Activated effector memory CD4-positive, alpha-beta T cell treated with anti-CD3 and anti-CD28 coated beads, Interleukin-2, amount 50 U/mL, for 16 hours (primary cell): Measurements from ENCODE around the gene SERTAD2.
A peak's percentile ranks its signal among the peaks of the same experiment; 100 is the strongest.

Source experiments
- DNase-seq: peaks from one replicate; pipeline ENCODE4 v3.0.0-alpha.2; 2020

SERTAD2 gene

DNA sequence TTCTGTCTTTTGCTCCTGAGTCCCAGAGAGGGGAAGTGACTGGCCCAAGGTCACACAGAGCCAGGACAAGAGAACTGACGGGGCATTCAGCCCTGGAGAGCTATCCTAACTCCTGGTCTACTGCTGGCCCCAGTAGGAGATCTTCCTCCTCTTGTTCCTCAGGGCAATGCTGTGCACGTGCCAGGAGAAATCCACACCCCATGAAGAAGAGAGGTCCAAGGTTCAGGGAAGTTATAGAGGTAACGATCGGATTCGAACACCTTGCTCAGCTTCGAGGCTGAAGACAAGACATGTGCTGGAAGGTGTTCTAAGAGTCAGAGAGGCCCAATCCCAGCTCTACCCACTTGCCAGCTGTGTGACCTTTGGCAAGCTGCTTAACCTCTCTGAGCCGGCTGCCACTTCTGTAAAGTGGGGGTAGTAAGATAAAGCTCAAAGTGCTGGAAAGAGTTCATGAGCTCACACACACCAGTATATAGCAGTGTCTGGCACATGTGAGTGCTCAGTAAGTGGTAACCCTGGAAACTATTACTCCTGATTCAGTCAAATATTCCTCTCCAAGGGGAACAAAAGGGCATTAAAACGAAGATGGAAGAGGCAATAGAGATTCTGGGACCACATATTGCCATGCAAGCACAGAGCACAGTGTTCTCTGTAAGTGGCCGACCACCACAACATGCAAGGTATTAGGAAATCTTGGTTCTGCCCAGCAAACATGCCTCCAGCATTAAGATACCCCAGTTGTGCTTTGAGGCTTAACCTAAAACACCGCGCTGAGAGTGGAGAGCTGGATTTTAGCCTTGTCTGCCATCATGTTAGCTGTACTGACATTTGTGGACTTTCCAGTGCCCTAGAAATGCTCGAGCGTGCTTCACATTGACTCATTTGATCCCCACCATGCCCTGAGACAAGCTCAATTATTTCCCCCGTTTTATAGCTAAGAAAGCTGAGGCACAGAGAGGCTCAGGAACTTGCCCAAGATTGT is 25.6 kb downstream of the SERTAD2 start:
- no peak for DNase-seq

DNA sequence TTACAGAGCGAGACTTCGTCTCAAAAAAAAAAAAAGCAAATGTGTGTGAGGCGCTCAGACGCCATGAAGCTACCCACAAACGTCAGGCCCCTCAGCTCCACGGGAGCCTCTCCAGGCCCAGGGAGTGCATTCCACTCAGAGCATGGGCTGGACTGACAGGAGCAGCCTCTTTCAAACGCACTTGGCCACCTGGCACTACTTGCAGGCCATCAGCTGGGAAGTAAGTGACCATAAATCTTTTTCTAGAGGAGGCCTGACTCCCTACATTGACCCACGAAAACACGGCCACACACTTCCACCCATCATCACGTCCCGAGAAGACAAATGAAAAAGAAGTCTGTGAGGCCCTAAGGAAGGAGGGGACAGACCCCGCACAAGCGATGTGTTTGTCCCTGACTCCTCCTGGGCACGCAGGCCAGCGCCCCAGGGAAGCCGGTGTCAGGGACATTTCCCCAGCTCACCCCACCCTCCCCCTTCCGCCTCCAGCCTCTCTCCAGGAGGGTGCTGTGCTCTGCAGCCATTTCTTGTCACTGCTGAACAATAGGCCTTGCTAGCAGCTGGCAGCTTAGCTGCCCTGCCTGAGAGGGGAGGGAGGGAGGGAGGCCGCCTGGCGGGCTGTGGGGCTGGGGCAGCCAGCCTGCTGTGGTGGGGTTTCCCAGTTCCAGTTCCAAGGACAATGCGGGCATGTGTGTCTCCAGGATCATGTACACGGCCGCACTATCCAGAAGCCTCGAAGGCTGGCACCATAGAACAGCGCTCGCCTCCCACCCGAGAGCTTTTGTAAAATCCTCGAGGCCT is 26.6 kb downstream of the SERTAD2 start:
- no peak for DNase-seq

DNA sequence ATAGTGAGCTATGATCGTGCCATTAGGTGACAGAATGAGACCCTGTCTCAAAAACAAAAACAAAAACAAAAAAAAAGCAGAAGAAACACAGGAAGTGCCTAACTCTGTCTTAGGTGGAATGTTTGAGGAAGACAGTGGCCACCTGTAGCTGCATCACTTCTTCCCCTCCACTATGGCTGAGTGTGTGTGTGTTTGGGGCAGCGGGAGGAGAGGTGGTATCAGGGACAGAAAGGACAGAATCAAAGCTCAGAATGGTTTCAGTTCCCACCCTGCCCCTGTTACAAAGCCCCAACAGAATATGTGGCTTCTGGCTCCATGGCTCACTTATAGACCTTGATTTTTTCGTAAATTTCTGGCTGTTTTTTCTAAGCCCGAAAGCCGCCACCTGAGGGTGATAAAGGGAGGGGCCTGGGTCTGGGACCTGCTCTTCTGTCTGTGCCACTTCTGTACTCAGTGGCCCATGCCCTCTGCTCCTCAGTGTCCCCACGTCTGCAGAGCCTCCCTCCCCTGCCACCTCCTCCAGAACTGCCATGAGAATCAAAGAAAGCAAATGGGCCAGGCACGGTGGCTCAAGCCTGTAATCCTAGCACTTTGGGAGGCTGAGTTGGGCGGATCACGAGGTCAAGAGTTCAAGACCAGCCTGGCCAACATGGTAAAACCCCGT is 27.4 kb downstream of the SERTAD2 start:
- no peak for DNase-seq

DNA sequence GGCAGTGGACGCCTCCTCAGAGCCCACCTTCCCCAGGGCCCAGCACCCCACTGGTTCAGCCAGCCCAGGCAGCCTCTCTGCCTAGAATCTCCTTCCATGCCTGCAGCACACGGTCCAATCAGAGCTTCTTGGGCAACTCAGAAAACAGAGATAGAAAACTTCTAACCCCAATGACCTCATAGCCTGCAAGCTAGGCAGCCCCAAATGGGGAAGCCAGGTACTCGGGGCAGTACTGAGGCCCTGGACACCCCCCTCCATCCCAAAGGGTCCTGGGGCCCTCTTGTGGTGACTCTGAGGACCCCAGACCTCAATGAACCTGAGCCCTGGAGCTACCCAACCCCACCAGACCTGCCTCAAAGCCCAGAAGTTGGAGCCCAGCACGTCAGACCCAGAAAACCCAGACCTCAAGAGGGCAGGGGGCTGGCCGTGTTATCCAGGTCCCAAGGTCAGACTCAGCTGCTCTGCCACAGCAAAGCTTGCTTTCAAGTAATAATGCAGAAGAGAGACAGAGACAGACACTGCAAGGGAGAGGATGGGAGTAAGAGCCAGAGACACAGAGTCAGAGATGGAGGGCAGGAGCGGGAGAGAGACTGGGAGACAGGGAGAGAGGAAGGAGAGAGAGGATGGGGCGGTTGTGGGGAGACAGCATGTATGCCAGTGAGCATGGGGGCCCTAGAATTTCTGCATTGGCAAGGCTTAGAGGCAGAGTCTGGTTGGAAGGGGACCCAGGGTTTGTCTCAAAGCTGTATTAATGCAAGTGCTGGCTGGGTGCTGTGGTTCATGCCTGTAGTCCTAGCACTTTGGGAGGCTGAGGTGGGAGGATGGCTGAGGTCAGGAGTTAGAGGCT is 28.2 kb downstream of the SERTAD2 start:
- no peak for DNase-seq

DNA sequence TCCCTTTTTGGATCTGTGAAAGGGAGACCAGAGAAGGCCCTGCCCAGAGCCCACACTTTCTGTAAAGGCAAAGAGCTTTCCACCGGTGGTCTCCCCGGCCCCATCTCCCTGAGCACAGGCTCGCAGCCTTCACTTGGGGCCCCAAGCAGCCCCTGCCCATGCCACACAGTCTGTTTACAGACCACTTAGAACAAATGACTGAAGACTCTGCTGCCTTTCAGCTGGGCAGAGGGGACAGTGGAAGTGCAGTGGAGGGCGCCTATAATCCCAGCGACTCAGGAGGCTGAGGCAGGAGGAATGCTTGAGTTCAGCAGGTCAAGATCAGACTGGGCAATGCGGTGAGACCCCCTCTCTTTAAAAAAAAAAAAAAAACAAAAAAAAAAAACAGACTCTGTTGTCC is 28.9 kb downstream of the SERTAD2 start:
- no peak for DNase-seq

DNA sequence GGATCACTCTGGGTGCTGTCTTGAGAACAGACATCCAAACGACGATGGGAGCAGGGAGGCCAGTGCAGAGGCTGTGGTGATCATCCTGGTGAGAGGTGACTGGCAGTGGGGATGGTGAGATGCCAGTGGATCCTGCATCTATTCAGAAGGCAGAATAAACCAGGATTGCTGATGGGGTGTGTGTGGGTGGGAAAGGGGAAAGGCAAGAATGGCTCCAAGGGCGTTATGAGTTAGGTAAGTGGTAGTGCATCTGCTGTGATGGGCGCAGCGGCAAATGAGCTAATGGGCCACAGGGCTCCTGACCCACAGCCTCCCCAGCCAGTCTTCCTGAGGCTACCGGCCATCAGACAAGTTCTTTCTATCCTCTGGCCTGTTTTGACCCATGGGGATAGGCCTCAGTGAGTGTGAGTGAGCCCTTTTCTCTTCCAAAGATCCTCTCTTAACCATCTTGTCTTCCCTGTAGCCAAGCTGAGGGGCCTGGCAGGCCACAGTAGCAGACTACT is 29.6 kb downstream of the SERTAD2 start:
- no peak for DNase-seq

DNA sequence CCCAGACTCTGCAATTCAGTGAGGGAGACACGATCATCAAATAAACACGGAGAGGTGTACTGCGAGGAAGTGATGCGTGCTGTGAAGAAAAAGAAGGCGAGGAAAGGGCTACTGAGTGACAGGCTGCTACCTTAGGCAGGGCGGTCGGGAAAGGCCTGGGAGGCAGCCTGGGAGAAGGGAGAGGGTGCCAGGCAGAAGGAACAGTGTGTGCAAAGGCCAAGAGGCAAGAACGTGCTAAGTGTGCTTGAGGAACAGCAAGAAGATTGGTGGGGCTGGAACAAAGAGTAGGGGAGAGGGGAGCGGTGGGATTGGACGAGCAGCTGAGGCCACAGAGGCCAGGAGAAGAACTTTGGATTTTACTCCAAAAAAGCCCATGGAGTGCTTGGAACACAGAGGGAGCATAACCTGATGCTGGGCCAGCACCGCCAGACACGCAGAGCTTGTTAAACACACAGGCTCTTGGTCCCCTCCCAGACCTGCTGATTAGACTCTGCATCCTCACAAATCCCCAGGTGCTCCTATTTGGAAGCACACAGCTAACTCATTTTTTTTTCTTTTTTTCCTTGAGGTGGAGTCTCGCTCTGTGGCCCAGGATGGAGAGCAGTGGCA is 30.4 kb downstream of the SERTAD2 start:
- DNase-seq: peak; percentile 49

DNA sequence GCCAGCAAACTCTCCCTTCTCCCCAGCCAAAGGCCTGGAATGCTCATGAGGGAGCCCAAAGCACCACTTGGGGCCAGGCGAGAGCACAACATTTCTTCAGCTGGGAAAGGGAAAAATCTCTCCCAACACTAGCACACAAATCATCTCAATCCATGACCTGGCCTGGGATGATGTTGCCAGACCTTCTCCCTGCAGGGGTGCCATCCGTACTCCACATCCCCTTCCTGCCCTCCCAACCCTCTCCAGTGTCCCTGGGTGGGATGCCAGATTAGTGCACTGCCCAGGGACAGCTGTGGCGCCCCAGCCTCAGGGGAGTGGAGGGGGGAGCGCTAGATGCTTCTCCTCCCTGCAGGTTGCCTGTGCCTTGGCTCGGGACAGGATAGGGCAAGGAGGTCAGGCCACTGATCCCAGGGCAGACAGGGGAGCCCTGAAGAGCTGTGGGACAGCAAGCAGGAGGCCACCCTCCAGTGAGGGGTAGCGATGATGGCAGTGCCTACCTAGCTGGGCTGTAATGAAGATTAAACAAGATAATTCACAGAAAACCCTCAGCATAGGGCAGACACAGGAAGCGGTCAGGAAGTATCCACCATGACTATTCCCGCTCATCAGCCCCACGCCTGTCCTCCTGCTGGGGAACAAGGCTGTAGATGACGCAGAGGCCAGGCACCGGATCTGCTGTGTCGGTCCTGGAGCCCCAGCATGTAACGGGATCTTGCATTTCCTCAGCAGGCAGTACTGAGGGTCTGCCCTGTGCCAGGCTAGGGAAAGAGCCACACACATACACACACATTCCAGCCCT is 31.1 kb downstream of the SERTAD2 start:
- peak; percentile 46 for DNase-seq

DNA sequence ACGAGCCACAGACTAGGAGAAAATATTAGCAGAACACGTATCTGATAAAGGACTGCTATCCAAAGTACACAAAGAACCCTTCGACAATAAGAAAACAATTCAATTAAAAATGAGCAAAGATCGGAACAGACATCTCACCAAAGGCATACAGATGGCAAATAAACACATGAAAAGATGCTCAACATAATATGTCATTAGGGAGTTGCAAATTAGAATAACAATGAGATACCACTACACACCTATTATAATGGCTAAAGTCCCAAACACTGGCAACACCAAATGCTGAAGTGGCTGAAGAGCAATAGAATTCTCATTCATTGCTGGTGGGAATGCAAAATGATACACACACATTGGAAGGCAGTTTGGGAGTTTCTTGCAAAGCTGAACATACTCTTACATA is 33.1 kb downstream of the SERTAD2 start:
- DNase-seq: no peak

DNA sequence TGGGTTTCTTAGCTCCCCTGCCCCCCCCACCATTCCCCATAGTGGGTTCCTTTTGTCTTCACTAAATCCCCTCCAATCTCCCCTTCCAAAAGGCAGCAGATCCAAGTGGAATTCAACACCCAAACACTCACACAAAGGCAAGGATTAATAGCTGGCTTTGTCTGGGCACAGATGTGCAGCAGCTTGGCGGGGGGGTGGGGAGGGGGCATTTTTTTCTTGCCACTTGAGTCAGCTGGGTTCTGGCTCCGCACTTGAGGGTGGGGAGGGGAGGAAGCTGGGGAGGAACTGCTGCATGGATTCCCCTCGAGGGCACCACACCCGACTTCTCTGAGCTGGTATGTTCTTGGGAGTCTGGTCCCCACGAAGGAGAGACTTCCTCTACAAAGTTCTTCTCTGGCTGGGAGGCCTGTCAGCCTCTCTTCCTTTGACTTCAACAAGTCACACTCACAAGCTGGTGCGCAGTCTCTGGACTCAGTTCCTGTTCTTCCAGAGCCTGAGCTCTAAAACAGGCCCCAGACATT is 36.0 kb downstream of the SERTAD2 start:
- DNase-seq: no peak

DNA sequence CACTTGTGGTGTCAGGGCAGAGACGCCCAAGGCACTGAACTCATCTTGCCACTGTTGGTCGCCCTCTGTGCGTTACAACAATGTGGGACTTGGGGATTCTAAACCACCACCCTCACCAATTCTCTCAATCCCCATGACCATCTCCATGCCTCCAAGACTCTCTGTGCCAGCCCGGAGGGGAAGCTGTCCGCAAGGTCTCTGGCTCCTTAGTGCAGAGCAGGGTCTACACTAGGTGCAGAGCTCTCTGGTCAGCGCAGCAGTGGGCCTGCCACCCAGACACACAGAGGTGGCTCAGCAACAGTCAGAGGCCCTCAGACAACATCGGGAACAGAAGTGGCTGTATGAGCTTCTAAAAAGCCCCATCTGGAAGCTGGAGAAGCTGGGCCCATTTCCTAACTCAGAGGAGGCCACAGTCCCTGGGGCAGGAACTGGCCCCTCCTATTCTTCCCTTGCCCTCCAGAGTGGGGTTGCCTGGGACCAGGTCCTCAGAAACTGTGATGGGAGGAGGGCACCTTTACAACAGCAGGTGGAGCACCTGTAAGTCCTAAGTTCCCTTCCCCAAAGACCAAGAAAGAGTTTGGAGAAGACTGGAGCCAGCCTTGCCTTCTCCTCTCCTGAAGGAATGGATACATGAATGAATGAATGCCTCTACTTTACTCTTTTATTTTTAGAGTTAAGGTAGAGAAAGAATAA is 37.7 kb downstream of the SERTAD2 start:
- no peak for DNase-seq

DNA sequence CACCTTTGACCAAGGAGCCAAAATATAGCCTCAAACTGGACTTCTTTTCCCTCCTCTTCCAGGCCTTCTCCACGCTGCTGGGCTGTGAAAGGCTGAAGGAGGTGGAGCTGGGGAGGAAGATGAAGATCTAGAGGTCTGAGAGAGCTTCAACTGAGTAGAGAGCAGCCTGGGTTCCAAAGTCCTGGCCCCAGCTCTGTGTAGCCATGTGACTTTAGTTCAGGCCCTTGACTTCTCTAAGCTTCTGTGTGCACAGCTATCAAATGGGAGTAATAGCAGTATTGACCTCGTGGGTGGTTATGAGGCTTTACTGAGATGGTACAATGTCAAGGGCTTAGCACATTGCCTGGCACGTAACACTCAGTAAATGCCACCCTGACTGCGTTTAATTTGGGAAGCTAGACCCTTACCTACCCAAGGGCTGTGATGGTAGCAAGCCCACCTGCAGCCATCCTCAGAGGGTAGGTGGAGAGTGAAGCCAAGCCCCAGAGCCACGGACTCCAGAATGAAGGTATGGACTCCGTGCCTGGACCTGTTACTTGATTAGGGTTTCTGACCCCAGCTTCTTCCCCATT is 38.4 kb downstream of the SERTAD2 start:
- no peak for DNase-seq

DNA sequence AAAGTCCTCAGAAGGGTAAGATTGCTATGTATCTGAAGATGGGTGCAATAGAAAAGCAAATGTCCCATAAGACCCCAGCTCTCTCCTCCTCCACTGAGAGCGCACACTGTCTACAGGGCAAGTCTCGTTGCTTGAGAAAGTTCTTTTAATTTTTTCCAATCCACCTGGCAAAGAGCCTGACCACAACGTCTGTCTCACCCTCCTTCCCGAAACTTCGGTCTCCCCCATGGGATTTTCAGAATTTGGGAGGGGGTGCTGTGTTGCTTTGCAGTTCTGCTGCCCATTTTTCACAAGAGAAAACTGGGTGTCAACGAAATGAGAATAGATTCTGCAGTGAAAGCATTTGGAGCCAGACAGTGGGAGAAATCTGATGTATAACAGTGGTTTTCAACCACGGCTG is 40.4 kb downstream of the SERTAD2 start:
- DNase-seq: no peak

DNA sequence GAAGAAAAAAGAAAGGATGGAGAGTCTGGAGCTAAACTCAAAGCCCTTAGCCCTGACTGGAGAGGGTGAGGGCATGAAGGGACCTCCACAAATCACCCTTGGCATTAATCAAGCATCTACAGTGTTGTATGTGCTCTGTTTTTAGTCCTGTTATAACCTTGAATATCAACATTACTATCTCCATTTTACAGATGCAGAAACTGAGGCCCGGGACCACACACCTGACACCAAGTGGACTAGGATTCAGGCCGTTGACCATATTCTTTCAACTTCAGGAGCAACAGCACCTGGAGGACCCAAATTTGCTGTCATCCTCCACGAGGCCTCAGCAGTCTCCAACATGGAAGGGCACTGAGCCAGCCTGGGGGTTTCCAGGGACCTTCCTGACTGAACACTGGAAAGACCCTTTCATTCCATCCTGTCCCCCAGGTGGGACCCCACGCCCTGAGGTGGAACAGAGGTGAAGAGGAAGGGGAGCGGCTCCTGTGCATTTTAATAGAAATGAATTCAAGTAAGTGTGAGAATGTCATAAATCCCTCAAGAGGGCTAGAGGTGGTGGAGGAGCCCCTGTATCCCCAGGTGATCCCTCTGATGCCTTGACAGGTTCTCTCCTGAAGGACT is 41.0 kb downstream of the SERTAD2 start:
- DNase-seq: peak; percentile 24

DNA sequence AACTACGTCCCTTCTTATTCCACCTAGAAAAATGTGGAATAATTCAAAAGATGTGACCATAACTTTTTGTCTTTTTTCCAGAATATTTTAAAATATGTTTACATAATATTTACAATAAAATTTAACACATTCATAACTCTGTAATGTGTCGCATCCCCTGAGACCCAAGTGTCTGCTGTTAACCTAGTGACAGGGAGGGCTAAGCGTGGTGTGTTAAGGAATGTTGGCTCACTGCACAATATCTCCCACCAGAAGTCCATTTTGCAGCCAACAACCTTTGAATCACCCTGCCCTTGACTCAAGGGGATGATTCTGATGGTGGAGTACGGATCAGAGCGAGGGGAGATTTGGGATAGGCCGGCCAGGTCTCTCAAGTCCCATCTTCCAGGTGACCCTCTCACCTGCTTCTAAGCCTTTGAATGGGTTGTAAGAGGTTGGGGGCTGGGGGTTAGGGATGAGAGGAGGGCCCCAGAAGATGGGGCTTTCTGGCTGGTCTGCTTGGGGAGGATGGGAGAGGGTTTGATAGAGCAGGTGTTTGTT is 43.3 kb downstream of the SERTAD2 start:
- no peak for DNase-seq

DNA sequence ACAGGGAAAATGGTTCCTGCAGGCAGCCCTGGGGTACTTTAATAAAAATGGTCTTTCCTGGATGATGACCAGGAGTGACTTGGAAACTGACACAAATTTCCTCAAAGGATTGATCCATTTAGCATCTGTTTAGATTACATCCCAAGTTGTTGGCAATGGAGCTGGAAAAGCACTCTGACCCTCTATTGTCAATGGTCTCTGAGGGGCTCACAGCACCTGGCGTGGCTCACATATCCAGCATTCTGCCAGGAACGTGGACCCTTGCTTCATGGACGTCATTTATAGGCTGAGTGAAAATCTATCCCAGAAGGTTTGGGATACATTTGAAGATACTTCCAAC is 43.8 kb downstream of the SERTAD2 start:
- no peak for DNase-seq

DNA sequence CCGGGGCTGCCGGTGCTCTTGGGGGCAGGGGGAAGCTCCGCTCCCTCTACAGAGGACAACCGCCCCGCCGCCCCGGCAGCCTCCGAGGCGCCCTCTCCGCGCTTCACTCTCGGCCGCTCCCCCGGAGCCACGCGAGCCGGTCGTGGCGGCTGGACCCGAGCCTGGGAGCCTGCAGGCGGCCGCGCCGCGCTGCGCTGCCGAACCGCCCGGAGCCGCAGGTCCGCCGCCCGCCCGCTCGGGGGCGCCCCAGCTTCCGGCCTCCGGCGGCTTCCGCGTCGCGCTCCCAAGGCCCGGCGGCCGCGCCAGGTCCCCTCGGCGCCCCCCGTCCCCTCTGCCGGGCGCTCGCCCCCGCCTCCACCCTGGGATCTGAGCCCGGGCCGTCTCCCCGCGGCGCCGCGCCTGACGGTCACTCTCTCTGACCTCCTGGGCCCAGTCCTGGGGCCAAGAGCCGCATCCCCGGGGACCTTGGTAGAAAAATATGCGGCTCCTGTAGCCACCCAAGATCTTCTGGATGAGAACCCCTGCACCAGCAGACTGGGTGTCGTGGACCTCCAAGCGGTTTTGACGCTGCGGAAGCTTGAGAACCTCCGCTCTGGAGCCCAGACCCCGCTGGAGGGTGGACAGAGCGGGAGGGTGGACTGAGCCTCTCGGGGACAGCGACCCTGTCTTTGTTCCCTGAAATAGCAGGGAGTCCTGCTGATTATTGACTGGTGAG is 44.3 kb downstream of the SERTAD2 start:
- DNase-seq: peak; percentile 86

DNA sequence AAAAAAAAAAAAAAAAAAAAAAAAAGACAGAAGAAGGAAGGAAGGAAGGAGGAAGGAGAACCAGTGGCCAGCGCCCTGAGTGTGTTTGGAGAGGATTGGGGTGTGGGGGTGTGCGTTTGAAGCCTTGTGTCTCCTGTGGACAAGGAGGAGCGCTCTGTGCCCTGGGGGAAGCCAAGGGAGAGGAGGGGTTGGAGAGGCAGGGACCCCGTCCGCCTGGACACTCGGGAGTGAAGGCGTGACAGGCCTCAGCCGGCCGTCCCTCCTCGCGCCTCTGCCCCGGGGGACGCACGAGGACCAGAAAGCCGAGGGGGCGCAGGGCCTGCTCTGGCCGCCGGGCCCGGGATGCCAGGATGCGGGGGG is 44.9 kb downstream of the SERTAD2 start:
- DNase-seq: no peak
